SK-N-SH treated with all-trans-retinoic acid at 6 μM for 48 hours (cell line): ENCODE data around the gene EFCAB12.

Source experiments
- ATAC-seq: fragments of 200-7000 bp; cut with Tn5 transposase; 3 replicates; pipeline ENCODE4 v1.9.1; 2020; ENCODE audit warnings: mild to moderate bottlenecking, moderate library complexity
- ARNTL ChIP-seq: fragments of 450-650 bp; formaldehyde crosslinking; IDR thresholded peaks from 2 replicates; pipeline ENCODE4 v1.5.0; 2020; ENCODE audit warnings: low read depth, mild to moderate bottlenecking, moderate library complexity, borderline replicate concordance
- BACH2 ChIP-seq: fragments of 250-450 bp; sonication (Bioruptor Pico); IDR thresholded peaks from 2 replicates; pipeline ENCODE4 v1.9.0; 2021; ENCODE audit warnings: mild to moderate bottlenecking, borderline replicate concordance
- CREB5 ChIP-seq: fragments of 250-450 bp; sonication (Bioruptor Pico); IDR thresholded peaks from 2 replicates; pipeline ENCODE4 v1.5.1; 2020; ENCODE audit warnings: low read depth, mild to moderate bottlenecking, moderate library complexity
- CSDC2 ChIP-seq: fragments of 250-450 bp; sonication (Bioruptor Pico); IDR thresholded peaks from 2 replicates; pipeline ENCODE4 v1.5.0; 2020; ENCODE audit warnings: mild to moderate bottlenecking, moderate library complexity
- CSRNP3 ChIP-seq: fragments of 250-450 bp; sonication (Bioruptor Pico); IDR thresholded peaks from 2 replicates; pipeline ENCODE4 v1.5.1; 2021; ENCODE audit warnings: mild to moderate bottlenecking, moderate library complexity
- ESRRG ChIP-seq: fragments of 250-450 bp; sonication (Bioruptor Pico); IDR thresholded peaks from 2 replicates; pipeline ENCODE4 v1.6.1; 2021; ENCODE audit warnings: mild to moderate bottlenecking
- GLIS3 ChIP-seq: fragments of 250-450 bp; sonication (Bioruptor Pico); IDR thresholded peaks from 2 replicates; pipeline ENCODE4 v1.5.0; 2020; ENCODE audit warnings: mild to moderate bottlenecking, moderate library complexity
- ISL1 ChIP-seq: fragments of 250-450 bp; sonication (Bioruptor Pico); IDR thresholded peaks from 2 replicates; pipeline ENCODE4 v2.1.2; 2022; ENCODE audit warnings: mild to moderate bottlenecking, moderate library complexity
- OSR1 ChIP-seq: fragments of 250-450 bp; sonication (Bioruptor Pico); IDR thresholded peaks from 2 replicates; pipeline ENCODE4 v1.8.0; 2022; ENCODE audit warnings: moderate library complexity, mild to moderate bottlenecking, inconsistent platforms
- PATZ1 ChIP-seq: fragments of 250-450 bp; sonication (Bioruptor Pico); IDR thresholded peaks from 2 replicates; pipeline ENCODE4 v1.8.0; 2020; ENCODE audit warnings: mild to moderate bottlenecking, moderate library complexity, borderline replicate concordance
- POU6F1 ChIP-seq: fragments of 250-450 bp; sonication (Bioruptor Pico); IDR thresholded peaks from 2 replicates; pipeline ENCODE4 v1.8.0; 2021; ENCODE audit warnings: low read depth, mild to moderate bottlenecking, moderate library complexity, borderline replicate concordance
- PPARA ChIP-seq: fragments of 250-450 bp; sonication (Bioruptor Pico); IDR thresholded peaks from 2 replicates; pipeline ENCODE4 v1.5.0; 2020; ENCODE audit warnings: mild to moderate bottlenecking, borderline replicate concordance
- RARB ChIP-seq: fragments of 250-450 bp; sonication (Bioruptor Pico); IDR thresholded peaks from 2 replicates; pipeline ENCODE4 v1.8.0; 2021; ENCODE audit warnings: mild to moderate bottlenecking, moderate library complexity
- SNAI2 ChIP-seq: fragments of 250-450 bp; sonication (Bioruptor Pico); IDR thresholded peaks from 2 replicates; pipeline ENCODE4 v1.5.0; 2020; ENCODE audit warnings: mild to moderate bottlenecking, moderate library complexity
- TCF4 ChIP-seq: fragments of 250-450 bp; sonication (Bioruptor Pico); IDR thresholded peaks from 2 replicates; pipeline ENCODE4 v1.8.0; 2021; ENCODE audit warnings: mild to moderate bottlenecking, moderate library complexity, borderline replicate concordance
- TOX ChIP-seq: fragments of 250-450 bp; sonication (Bioruptor Pico); IDR thresholded peaks from 2 replicates; pipeline ENCODE4 v1.8.0; 2021; ENCODE audit warnings: mild to moderate bottlenecking, moderate library complexity, borderline replicate concordance
- ZC3H10 ChIP-seq: fragments of 250-450 bp; sonication (Bioruptor Pico); IDR thresholded peaks from 2 replicates; pipeline ENCODE4 v1.5.1; 2021; ENCODE audit warnings: mild to moderate bottlenecking, moderate library complexity
- ZFP3 ChIP-seq: fragments of 250-450 bp; sonication (Bioruptor Pico); IDR thresholded peaks from 2 replicates; pipeline ENCODE4 v1.5.0; 2020; ENCODE audit warnings: mild to moderate bottlenecking, moderate library complexity
- ZNF565 ChIP-seq: fragments of 450-650 bp; formaldehyde crosslinking; conservative IDR thresholded peaks from 2 replicates; pipeline ENCODE4 v1.5.0; 2020; ENCODE audit warnings: low read depth, mild to moderate bottlenecking, moderate library complexity
- ZNF70 ChIP-seq: fragments of 450-650 bp; formaldehyde crosslinking; IDR thresholded peaks from 2 replicates; pipeline ENCODE4 v1.5.0; 2020; ENCODE audit warnings: mild to moderate bottlenecking, moderate library complexity
- ZNF8 ChIP-seq: fragments of 450-650 bp; formaldehyde crosslinking; IDR thresholded peaks from 2 replicates; pipeline ENCODE4 v1.5.0; 2020; ENCODE audit warnings: mild to moderate bottlenecking, moderate library complexity

EFCAB12 gene

GRCh38 chr3:129358177-129358771 is 70.2 kb downstream of the EFCAB12 start:
- TF ChIP-seq PATZ1: no peak
- no peak for ATAC-seq

GRCh38 chr3:129357616-129358015 is 70.8 kb downstream of the EFCAB12 start:
- TF ChIP-seq CREB5 (CRISPR knock-in tag) (no peak), GLIS3 (CRISPR knock-in tag) (no peak), ZFP3 (no peak), RARB (CRISPR knock-in tag) (no peak), SNAI2 (no peak), ZNF565 (CRISPR knock-in tag) (no peak), CSDC2 (CRISPR knock-in tag) (no peak), POU6F1 (CRISPR knock-in tag) (no peak), ISL1 (no peak), PPARA (no peak), BACH2 (CRISPR knock-in tag) (no peak), ESRRG (CRISPR knock-in tag) (no peak), ARNTL (CRISPR knock-in tag) (no peak), TOX (CRISPR knock-in tag) (no peak), TCF4 (CRISPR knock-in tag) (no peak)
- no peak for ATAC-seq

GRCh38 chr3:129356756-129357425 is 71.5 kb downstream of the EFCAB12 start:
- no peak for TF ChIP-seq ZC3H10 (CRISPR knock-in tag)
- TF ChIP-seq ZNF8: no peak
- TF ChIP-seq PPARA: no peak
- no peak for TF ChIP-seq OSR1 (CRISPR knock-in tag)
- no peak for TF ChIP-seq GLIS3 (CRISPR knock-in tag)
- no peak for TF ChIP-seq ZNF70 (CRISPR knock-in tag)
- no peak for TF ChIP-seq ISL1
- TF ChIP-seq ESRRG (CRISPR knock-in tag): no peak
- no peak for TF ChIP-seq POU6F1 (CRISPR knock-in tag)
- no peak for TF ChIP-seq TCF4 (CRISPR knock-in tag)
- TF ChIP-seq RARB (CRISPR knock-in tag): no peak
- TF ChIP-seq BACH2 (CRISPR knock-in tag): no peak
- ATAC-seq: no peak

GRCh38 chr3:129353589-129353941 is 74.9 kb downstream of the EFCAB12 start:
- ATAC-seq: no peak
- TF ChIP-seq POU6F1 (CRISPR knock-in tag): no peak
- no peak for TF ChIP-seq ZNF8
- TF ChIP-seq ZC3H10 (CRISPR knock-in tag): no peak
- no peak for TF ChIP-seq RARB (CRISPR knock-in tag)
- TF ChIP-seq ZNF565 (CRISPR knock-in tag): no peak
- TF ChIP-seq ARNTL (CRISPR knock-in tag): no peak
- no peak for TF ChIP-seq CSRNP3 (CRISPR knock-in tag)
- no peak for TF ChIP-seq CSDC2 (CRISPR knock-in tag)
- TF ChIP-seq OSR1 (CRISPR knock-in tag): no peak
- no peak for TF ChIP-seq BACH2 (CRISPR knock-in tag)
- no peak for TF ChIP-seq PPARA
- TF ChIP-seq ESRRG (CRISPR knock-in tag): no peak
